OCI-LY3 (cell line): Measurements from ENCODE around the gene TSPAN1.

ENCODE experiments used
- EZH2phosphoT487 ChIP-seq: fragments of 200-600 bp; shearing (Covaris generic); IDR thresholded peaks from 2 replicates; pipeline ENCODE4 v1.6.1; 2018; ENCODE audit warnings: antibody characterized with exemption, mixed run types, low read depth
- TF ChIP-seq, protein P1 (sequence below): fragments of 200-600, 300-600 bp; sonication (generic); IDR thresholded peaks from 2 replicates; pipeline ENCODE4 v1.5.1; 2014; ENCODE audit warnings: antibody characterized with exemption, low read length, low read depth

DNA sequence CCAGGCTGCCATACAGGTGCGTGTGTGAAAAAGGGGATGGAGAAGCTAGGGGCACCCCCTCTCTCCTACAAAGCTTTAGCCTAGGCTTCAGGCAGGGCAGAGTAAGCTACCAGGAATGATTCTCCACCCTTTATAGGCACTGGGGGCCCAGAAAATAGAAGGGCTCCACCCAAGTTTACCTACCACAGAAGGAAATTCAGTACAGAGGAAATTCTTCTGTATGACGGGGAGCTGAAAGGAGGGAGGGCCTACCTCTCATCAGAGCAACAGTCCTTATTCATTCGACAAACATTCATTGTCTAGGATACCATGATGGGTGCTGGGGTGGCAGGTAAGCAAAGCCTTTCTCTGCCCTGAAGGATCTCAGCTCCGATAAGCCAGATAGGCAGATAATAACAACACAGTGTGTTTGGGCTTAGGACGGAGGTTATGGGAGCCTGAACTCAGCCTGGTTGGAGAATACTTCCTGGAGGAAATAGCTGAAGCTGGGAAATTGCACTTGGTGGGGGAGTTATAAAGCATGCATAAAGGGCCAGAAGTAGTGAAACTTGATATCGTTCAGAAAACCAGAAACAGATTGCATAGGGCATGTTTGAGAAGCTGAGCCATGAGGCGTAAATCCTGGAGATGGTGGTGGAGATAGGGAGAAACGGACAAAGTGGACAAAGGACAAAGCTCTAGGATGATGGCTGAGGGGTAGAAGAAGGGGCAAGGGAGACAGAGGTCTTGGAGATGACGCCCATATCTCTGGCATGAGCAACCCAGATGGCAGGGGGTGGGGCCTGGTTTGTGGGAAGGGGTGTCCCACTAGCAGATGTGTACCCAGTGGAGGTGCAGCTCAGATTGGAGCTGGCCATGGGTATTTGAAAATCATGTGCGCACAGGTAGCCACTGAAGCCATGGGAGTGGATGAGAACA is 6.7 kb downstream of the TSPAN1 start:
- TF ChIP-seq, protein P1, sequence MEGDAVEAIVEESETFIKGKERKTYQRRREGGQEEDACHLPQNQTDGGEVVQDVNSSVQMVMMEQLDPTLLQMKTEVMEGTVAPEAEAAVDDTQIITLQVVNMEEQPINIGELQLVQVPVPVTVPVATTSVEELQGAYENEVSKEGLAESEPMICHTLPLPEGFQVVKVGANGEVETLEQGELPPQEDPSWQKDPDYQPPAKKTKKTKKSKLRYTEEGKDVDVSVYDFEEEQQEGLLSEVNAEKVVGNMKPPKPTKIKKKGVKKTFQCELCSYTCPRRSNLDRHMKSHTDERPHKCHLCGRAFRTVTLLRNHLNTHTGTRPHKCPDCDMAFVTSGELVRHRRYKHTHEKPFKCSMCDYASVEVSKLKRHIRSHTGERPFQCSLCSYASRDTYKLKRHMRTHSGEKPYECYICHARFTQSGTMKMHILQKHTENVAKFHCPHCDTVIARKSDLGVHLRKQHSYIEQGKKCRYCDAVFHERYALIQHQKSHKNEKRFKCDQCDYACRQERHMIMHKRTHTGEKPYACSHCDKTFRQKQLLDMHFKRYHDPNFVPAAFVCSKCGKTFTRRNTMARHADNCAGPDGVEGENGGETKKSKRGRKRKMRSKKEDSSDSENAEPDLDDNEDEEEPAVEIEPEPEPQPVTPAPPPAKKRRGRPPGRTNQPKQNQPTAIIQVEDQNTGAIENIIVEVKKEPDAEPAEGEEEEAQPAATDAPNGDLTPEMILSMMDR, result no peak
- no peak for TF ChIP-seq EZH2phosphoT487
